Testis (tissue), 2 donors: ENCODE results near the gene PPP2CA.

Source experiments
- CTCF ChIP-seq, 3 experiments: fragments of 450-650 bp in 2 of 3; fragments of 200-600 bp in 1 of 3; sonication (generic) in 1 of 3; IDR thresholded peaks; one replicate each; pipeline ENCODE4 v1.5.1; 2016 to 2019; ENCODE audit warnings: antibody characterized with exemption in 3 of 3, mild to moderate bottlenecking in 2 of 3, moderate library complexity in 1 of 3
- POLR2A ChIP-seq: fragments of 450-650 bp; IDR thresholded peaks from one replicate; pipeline ENCODE4 v1.6.1; 2017; ENCODE audit warnings: antibody characterized with exemption, mild to moderate bottlenecking, moderate library complexity

- TF ChIP-seq CTCF (IDR thresholded peaks at IDR 0.05) (no peak), POLR2A (no peak)
These were observed 36.8 kb downstream of the PPP2CA start for GRCh38 chr5:134189031-134189430.
